NCI-H1048 (cell line): Measurements from ENCODE around the gene NWD2.
A peak's percentile ranks its signal among the peaks of the same experiment; 100 is the strongest.
"Not testable (repeated sequence)": the region's sequence is repeated elsewhere in the genome, so short reads cannot be mapped to it uniquely, and the experiment has no call there.

Source experiments
- DNase-seq: peaks from one replicate; lab custom pipeline; 2025; lab: John Stamatoyannopoulos, UW

The NWD2 gene

GRCh38 chr4:37392521-37393255, 148.1 kb downstream of the NWD2 start:
- DNase-seq = no peak

GRCh38 chr4:37393321-37393720, 148.8 kb downstream of the NWD2 start:
- DNase-seq = no peak

- no peak for DNase-seq
These were observed 149.3 kb downstream of the NWD2 start for GRCh38 chr4:37393889-37394288.

- no peak for DNase-seq
These were observed 153.0 kb downstream of the NWD2 start for GRCh38 chr4:37397505-37397904.

- DNase-seq = peak; percentile 44
These were observed 155.8 kb downstream of the NWD2 start for GRCh38 chr4:37400241-37400881.

- not testable (repeated sequence) for DNase-seq
These were observed 163.6 kb downstream of the NWD2 start for GRCh38 chr4:37407938-37408826.

- DNase-seq = not testable (repeated sequence)
These were observed 169.1 kb downstream of the NWD2 start for GRCh38 chr4:37413612-37414011.

GRCh38 chr4:37415845-37416369, 171.4 kb downstream of the NWD2 start:
- DNase-seq = no peak

GRCh38 chr4:37421614-37422013, 177.1 kb downstream of the NWD2 start:
- DNase-seq = no peak

GRCh38 chr4:37422102-37422501, 177.6 kb downstream of the NWD2 start:
- DNase-seq = no peak

GRCh38 chr4:37422638-37423037, 178.1 kb downstream of the NWD2 start:
- DNase-seq = no peak

- no peak for DNase-seq
These were observed 178.8 kb downstream of the NWD2 start for GRCh38 chr4:37423310-37423709.

GRCh38 chr4:37424753-37425152, 180.2 kb downstream of the NWD2 start:
- no peak for DNase-seq

- DNase-seq = no peak
These were observed 181.3 kb downstream of the NWD2 start for GRCh38 chr4:37425857-37426256.

GRCh38 chr4:37427193-37427592, 182.7 kb downstream of the NWD2 start:
- DNase-seq = no peak

- no peak for DNase-seq
These were observed 185.4 kb downstream of the NWD2 start for GRCh38 chr4:37429906-37430305.

GRCh38 chr4:37430718-37431416, 186.3 kb downstream of the NWD2 start:
- no peak for DNase-seq

GRCh38 chr4:37431417-37431743, 186.8 kb downstream of the NWD2 start:
- no peak for DNase-seq

- DNase-seq = no peak
These were observed 189.9 kb downstream of the NWD2 start for GRCh38 chr4:37434469-37434868.

- no peak for DNase-seq
These were observed 192.0 kb downstream of the NWD2 start for GRCh38 chr4:37436546-37436945.

- DNase-seq = no peak
These were observed 192.6 kb downstream of the NWD2 start for GRCh38 chr4:37437163-37437562.
